ENCODE data around the gene ACAP1. TPM values are rescaled to one million over a fixed set of nuclear protein-coding genes. Genes with fewer than 3 reads are reported as not detected.
"Not testable (repeated sequence)": the region's sequence is repeated elsewhere in the genome, so short reads cannot be mapped to it uniquely, and the experiment has no call there.

The ACAP1 gene
- total RNA-seq, 1 experiment from 2014 or later = 8.8 TPM

DNA sequence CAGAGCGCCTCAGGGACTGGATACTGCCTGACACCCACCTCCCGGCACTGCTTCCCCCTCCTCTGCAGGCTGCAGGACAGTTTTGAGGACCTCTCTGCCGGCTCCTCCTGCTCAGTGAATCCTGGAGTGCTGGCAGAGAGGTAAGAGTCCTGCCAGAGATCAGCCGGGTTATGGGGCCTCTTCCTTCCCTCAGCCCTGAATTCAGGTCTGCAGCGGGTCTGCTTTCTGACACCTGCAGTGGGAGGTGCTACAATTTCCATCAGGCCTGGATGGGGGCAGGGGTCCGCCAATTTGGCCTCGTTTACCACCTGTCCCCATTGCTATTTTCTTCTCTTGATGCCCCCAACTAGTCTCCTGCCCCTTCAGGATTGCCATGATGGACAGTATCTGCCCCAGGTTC lies 4.2 kb upstream of the ACAP1 start:
- H3K27me3 ChIP-seq (ENCODE audit: insufficient read depth, low read length) = no peaks in the 10 kb centered on the region
- no peak overlapping the region for H2AFZ ChIP-seq (ENCODE audit: low read depth, low read length, poor library complexity, severe bottlenecking)
- no peak overlapping the region for H3K4me2 ChIP-seq (ENCODE audit: low read length)
- ChIA-PET POLR2A (no interaction called here), RAD21 (ENCODE audit: low non-redundant PET in 1 of 2, low total read pairs in 2 of 2, uncharacterized antibody in 2 of 2, unreplicated experiment in 2 of 2) (no interaction called here), CTCF (no interaction called here)
- H3K79me2 ChIP-seq (ENCODE audit: insufficient read depth, low read length) = peaks cover 19% of the 10 kb centered on the region; the same call in 1 of the 2 replicates
- DNase-seq (ENCODE audit: low read depth, low spot score) (no peak), ATAC-seq (no peak)
- no peak overlapping the region for H3K27ac ChIP-seq (ENCODE audit: low read depth, low read length)
- no peaks in the 10 kb centered on the region for H4K20me1 ChIP-seq (ENCODE audit: insufficient read depth)
- no peaks in the 10 kb centered on the region; a peak in 1 of 4 replicates for H3K36me3 ChIP-seq (ENCODE audit: control insufficient read depth in 1 of 2, insufficient read depth in 2 of 2, low read length in 2 of 2)
- no peaks in the 10 kb centered on the region for H3K9me2 ChIP-seq (ENCODE audit: insufficient read depth)
- H3K4me1 ChIP-seq (ENCODE audit: control insufficient read depth in 1 of 2, insufficient read depth in 2 of 2, low read length in 2 of 2) = peaks cover 3 to 34% of the 10 kb centered on the region in 2 experiments; a peak in 3 of 4 replicates
- no TSS peak for BruUV-seq (replicated peaks)
- no peaks in the 10 kb centered on the region for H3K9me3 ChIP-seq (ENCODE audit: control insufficient read depth in 1 of 2, insufficient read depth in 1 of 2, low read depth in 1 of 2, low read length in 2 of 2)
- intact Hi-C loops (cut with micrococcal nuclease) = no loop called here
- H3K9ac ChIP-seq (ENCODE audit: low read length) = no peak overlapping the region
- TF ChIP-seq SP1 (IDR thresholded peaks at IDR 0.05; ENCODE audit: low read depth) (no peak), ZNF274 (IDR thresholded peaks at IDR 0.05; ENCODE audit: low read depth, low read length) (no peak), CBX3 (IDR thresholded peaks at IDR 0.05; ENCODE audit: low read depth) (no peak), EZH2 (IDR thresholded peaks at IDR 0.05) (no peak), POLR2A (IDR thresholded peaks at IDR 0.05; ENCODE audit: borderline replicate concordance, extremely low read depth, insufficient read depth, insufficient read length) (no peak), RAD21 (IDR thresholded peaks at IDR 0.05; ENCODE audit: low read depth) (no peak)
- TF ChIP-seq, protein P1, sequence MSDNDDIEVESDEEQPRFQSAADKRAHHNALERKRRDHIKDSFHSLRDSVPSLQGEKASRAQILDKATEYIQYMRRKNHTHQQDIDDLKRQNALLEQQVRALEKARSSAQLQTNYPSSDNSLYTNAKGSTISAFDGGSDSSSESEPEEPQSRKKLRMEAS (IDR thresholded peaks at IDR 0.05) = no peak
- TF ChIP-seq, protein P2, sequence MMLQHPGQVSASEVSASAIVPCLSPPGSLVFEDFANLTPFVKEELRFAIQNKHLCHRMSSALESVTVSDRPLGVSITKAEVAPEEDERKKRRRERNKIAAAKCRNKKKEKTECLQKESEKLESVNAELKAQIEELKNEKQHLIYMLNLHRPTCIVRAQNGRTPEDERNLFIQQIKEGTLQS (IDR thresholded peaks at IDR 0.05) = no peak
- H3K4me3 ChIP-seq (replicated peaks in 1 of 2; ENCODE audit: low read depth in 1 of 2, low read length in 2 of 2) = no peak overlapping the region

DNA sequence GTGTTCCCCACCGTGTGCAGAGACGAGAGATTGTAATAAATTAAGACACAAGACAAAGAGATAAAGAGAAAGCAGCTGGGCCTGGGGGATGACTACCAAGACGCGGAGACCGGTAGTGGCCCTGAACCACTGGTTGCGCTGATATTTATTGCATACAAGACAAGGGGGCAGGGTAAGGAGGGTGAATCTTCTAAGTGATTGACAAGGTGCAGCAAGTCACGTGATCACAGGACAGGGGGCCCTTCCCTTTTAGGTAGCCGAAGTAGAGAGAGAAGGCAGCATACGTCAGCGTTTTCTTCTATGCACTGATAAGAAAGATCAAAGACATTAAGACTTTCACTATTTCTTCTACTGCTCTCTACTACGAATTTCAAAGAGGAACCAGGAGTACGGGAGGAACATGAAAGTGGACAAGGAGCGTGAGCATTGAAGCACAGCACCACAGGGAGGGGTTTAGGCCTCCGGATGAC lies 3.7 kb upstream of the ACAP1 start:
- H3K9ac ChIP-seq (ENCODE audit: low read length); ATAC-seq; POLR2A ChIA-PET; DNase-seq (ENCODE audit: low read depth, low spot score); H3K36me3 ChIP-seq (ENCODE audit: control insufficient read depth in 1 of 2, insufficient read depth in 2 of 2, low read length in 2 of 2); H3K9me3 ChIP-seq (ENCODE audit: control insufficient read depth in 1 of 2, insufficient read depth in 1 of 2, low read depth in 1 of 2, low read length in 2 of 2); H3K4me2 ChIP-seq (ENCODE audit: low read length); intact Hi-C loops (cut with micrococcal nuclease); H2AFZ ChIP-seq (ENCODE audit: low read depth, low read length, poor library complexity, severe bottlenecking); H4K20me1 ChIP-seq (ENCODE audit: insufficient read depth); H3K9me2 ChIP-seq (ENCODE audit: insufficient read depth); RAD21 ChIA-PET (ENCODE audit: low non-redundant PET in 1 of 2, low total read pairs in 2 of 2, uncharacterized antibody in 2 of 2, unreplicated experiment in 2 of 2); CTCF ChIA-PET; H3K27ac ChIP-seq (ENCODE audit: low read depth, low read length); H3K27me3 ChIP-seq (ENCODE audit: insufficient read depth, low read length); H3K4me3 ChIP-seq (replicated peaks in 1 of 2; ENCODE audit: low read depth in 1 of 2, low read length in 2 of 2); BruUV-seq (replicated peaks): not testable (repeated sequence)
- peaks cover 13% of the 10 kb centered on the region; the same call in 1 of the 2 replicates for H3K79me2 ChIP-seq (ENCODE audit: insufficient read depth, low read length)
- peaks cover 3 to 33% of the 10 kb centered on the region in 2 experiments; a peak in 3 of 4 replicates for H3K4me1 ChIP-seq (ENCODE audit: control insufficient read depth in 1 of 2, insufficient read depth in 2 of 2, low read length in 2 of 2)

Data from HCT116 (cell line).